Lung microvascular endothelial cell (primary cell): ENCODE measurements around the gene RAPGEF2. TPM values are rescaled to one million over a fixed set of nuclear protein-coding genes. Genes with fewer than 3 reads are reported as not detected.
A peak's percentile ranks its signal among the peaks of the same experiment; 100 is the strongest.
"Not testable (repeated sequence)": the region's sequence is repeated elsewhere in the genome, so short reads cannot be mapped to it uniquely, and the experiment has no call there.

ENCODE experiments used
- DNase-seq, 2 donors: peaks; one replicate each; pipeline versions ENCODE4 v3.0.0 to v3.0.0-alpha.2; 2010; ENCODE audit warnings: low read depth in 2 of 2
- total RNA-seq: library from RNA; depleted of rRNA; stranded (reverse); fragments of >200 nt; gene quantifications from 2 replicates; pipeline ENCODE4 v1.2.1, GENCODE V29; 2014

Gene RAPGEF2
- total RNA-seq, 1 donor from 2014 or later, result 80.6 TPM

GRCh38 chr4:159158985-159159384 is 56.1 kb downstream of the RAPGEF2 start:
- DNase-seq, result no peak

GRCh38 chr4:159159611-159160010 is 56.7 kb downstream of the RAPGEF2 start:
- DNase-seq, result peak; percentile 77 to 83

GRCh38 chr4:159160242-159160641 is 57.4 kb downstream of the RAPGEF2 start:
- no peak for DNase-seq

GRCh38 chr4:159161436-159161835 is 58.6 kb downstream of the RAPGEF2 start:
- DNase-seq, result not testable (repeated sequence)

GRCh38 chr4:159162576-159162975 is 59.7 kb downstream of the RAPGEF2 start:
- no peak for DNase-seq

GRCh38 chr4:159163521-159163920 is 60.6 kb downstream of the RAPGEF2 start:
- no peak for DNase-seq

GRCh38 chr4:159169404-159170302 is 66.8 kb downstream of the RAPGEF2 start:
- DNase-seq, result no peak

GRCh38 chr4:159171287-159171686 is 68.4 kb downstream of the RAPGEF2 start:
- peak in 1 of 2 donors; percentile 9 for DNase-seq

GRCh38 chr4:159173886-159174285 is 71.0 kb downstream of the RAPGEF2 start:
- DNase-seq, result no peak

GRCh38 chr4:159174645-159175084 is 71.8 kb downstream of the RAPGEF2 start:
- DNase-seq, result no peak

GRCh38 chr4:159175085-159175988 is 72.5 kb downstream of the RAPGEF2 start:
- DNase-seq, result peak; percentile 90 to 93

GRCh38 chr4:159175989-159176375 is 73.1 kb downstream of the RAPGEF2 start:
- DNase-seq, result no peak

GRCh38 chr4:159177265-159178150 is 74.6 kb downstream of the RAPGEF2 start:
- DNase-seq, result no peak

- no peak for DNase-seq
These were observed 75.3 kb downstream of the RAPGEF2 start for GRCh38 chr4:159178151-159178546.

GRCh38 chr4:159178979-159179969 is 76.4 kb downstream of the RAPGEF2 start:
- DNase-seq, result peak in 1 of 2 donors; percentile 50

- DNase-seq, result not testable (repeated sequence)
These were observed 81.2 kb downstream of the RAPGEF2 start for GRCh38 chr4:159183885-159184605.

- no peak for DNase-seq
These were observed 82.7 kb downstream of the RAPGEF2 start for GRCh38 chr4:159185591-159186023.

- no peak for DNase-seq
These were observed 85.8 kb downstream of the RAPGEF2 start for GRCh38 chr4:159188646-159189045.

GRCh38 chr4:159190651-159191050 is 87.8 kb downstream of the RAPGEF2 start:
- no peak for DNase-seq
